Measurements from ENCODE around the gene XAF1. TPM values are rescaled to one million over a fixed set of nuclear protein-coding genes. Genes with fewer than 3 reads are reported as not detected.
"Not testable (repeated sequence)": the region's sequence is repeated elsewhere in the genome, so short reads cannot be mapped to it uniquely, and the experiment has no call there.

The XAF1 gene
- polyA plus RNA-seq, 2 donors: 9.4 to 26.8 TPM

GRCh38 chr17:6713130-6713917, 42.5 kb upstream of the XAF1 start, which contains the start of gene SLC13A5:
Gene SLC13A5 (minus strand): TSS chr17:6713369. CDS start chr17:6713333, 36 bp downstream.
- Histone ChIP-seq H3K27me3 (ENCODE audit: control insufficient read depth in 1 of 2, insufficient read depth in 2 of 2, low read length in 2 of 2) (no peaks in the 10 kb centered on the region), H3K4me3 (ENCODE audit: low read depth in 1 of 2, low read length in 2 of 2) (peak within 1 kb of the TSS; percentile 19), H3K4me1 (ENCODE audit: control insufficient read depth in 2 of 2, insufficient read depth in 2 of 2, low read length in 1 of 2) (peaks cover 10 to 19% of the 10 kb centered on the region in 2 donors), H3K9me3 (ENCODE audit: control insufficient read depth in 2 of 2, insufficient read depth in 1 of 2, low read depth in 1 of 2, low read length in 1 of 2) (peaks cover 3 to 4% of the 10 kb centered on the region in 2 donors), H3K27ac (ENCODE audit: low read depth in 2 of 2, low read length in 1 of 2) (peak within 1 kb of the TSS; percentile 2 to 79), H3K36me3 (ENCODE audit: control insufficient read depth in 2 of 2, insufficient read depth in 2 of 2, low read length in 1 of 2) (no peaks in the 10 kb centered on the region)
- WGBS, 2 donors: 4% methylated on average over 71 of the region's 71 CpGs

DNA sequence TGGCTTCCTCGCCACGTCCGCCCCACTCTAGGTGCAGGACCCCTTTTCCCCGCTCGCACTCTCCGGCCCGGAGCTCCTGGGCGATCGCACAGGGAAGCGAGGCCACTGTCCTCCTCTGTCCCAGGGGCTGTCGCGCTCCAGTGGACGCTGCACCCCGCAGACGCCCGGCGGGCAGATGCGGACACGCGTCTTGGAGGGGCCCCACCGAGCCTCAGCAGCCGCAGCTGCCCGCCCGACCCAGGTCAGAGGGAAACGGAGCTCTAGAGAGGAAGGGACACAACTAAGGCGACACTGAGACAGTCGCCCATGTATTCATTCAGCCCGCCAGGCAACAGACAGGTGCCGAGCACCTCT, 42.0 kb upstream of the XAF1 start:
- Histone ChIP-seq H3K4me1 (ENCODE audit: control insufficient read depth in 2 of 2, insufficient read depth in 2 of 2, low read length in 1 of 2) (peaks cover 10 to 19% of the 10 kb centered on the region in 2 donors), H3K27me3 (ENCODE audit: control insufficient read depth in 1 of 2, insufficient read depth in 2 of 2, low read length in 2 of 2) (no peaks in the 10 kb centered on the region), H3K9me3 (ENCODE audit: control insufficient read depth in 2 of 2, insufficient read depth in 1 of 2, low read depth in 1 of 2, low read length in 1 of 2) (peaks cover 3 to 4% of the 10 kb centered on the region in 2 donors), H3K4me3 (ENCODE audit: low read depth in 1 of 2, low read length in 2 of 2) (no peak overlapping the region), H3K27ac (ENCODE audit: low read depth in 2 of 2, low read length in 1 of 2) (no peak overlapping the region), H3K36me3 (ENCODE audit: control insufficient read depth in 2 of 2, insufficient read depth in 2 of 2, low read length in 1 of 2) (no peaks in the 10 kb centered on the region)
- WGBS, 2 donors: 26 to 34% methylated on average over 29 of the region's 29 CpGs

DNA sequence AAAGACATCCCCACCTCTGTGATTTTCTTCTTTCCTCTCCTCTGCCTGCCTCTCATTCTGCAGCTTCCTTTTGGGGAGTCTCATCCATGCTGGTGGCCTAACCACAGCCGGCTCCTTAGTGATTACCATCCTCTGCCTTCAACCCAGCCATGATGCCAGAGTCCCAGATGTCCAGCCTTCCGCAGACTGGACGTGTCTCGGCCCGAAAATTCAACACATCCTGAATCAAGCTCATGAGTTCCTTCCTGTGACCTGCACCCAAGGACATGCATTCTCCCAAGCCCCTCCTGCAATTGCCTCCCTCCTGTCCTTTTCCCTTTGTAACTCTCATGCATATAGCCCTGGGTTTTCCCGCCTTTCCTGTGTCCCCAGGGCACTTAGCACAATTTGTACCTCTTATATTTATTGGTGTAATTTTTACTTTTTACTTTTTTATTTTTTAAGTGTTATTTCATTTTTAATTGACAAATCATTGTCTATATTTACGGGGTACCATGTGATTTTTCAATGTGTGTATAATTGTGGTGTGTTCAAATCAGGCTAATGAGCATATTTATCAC, 41.5 kb upstream of the XAF1 start:
- Histone ChIP-seq H3K4me1 (ENCODE audit: control insufficient read depth in 2 of 2, insufficient read depth in 2 of 2, low read length in 1 of 2) (peaks cover 10 to 19% of the 10 kb centered on the region in 2 donors), H3K27me3 (ENCODE audit: control insufficient read depth in 1 of 2, insufficient read depth in 2 of 2, low read length in 2 of 2) (no peaks in the 10 kb centered on the region), H3K4me3 (ENCODE audit: low read depth in 1 of 2, low read length in 2 of 2) (no peak overlapping the region), H3K27ac (ENCODE audit: low read depth in 2 of 2, low read length in 1 of 2) (no peak overlapping the region), H3K36me3 (ENCODE audit: control insufficient read depth in 2 of 2, insufficient read depth in 2 of 2, low read length in 1 of 2) (no peaks in the 10 kb centered on the region), H3K9me3 (ENCODE audit: control insufficient read depth in 2 of 2, insufficient read depth in 1 of 2, low read depth in 1 of 2, low read length in 1 of 2) (peaks cover 3 to 4% of the 10 kb centered on the region in 2 donors)
- 67 to 86% methylated on average over 7 of the region's 7 CpGs for WGBS, 2 donors

- Histone ChIP-seq H3K9me3 (ENCODE audit: control insufficient read depth in 2 of 2, insufficient read depth in 1 of 2, low read depth in 1 of 2, low read length in 1 of 2) (peaks cover 3 to 4% of the 10 kb centered on the region in 2 donors), H3K4me3 (ENCODE audit: low read depth in 1 of 2, low read length in 2 of 2) (no peak overlapping the region), H3K36me3 (ENCODE audit: control insufficient read depth in 2 of 2, insufficient read depth in 2 of 2, low read length in 1 of 2) (no peaks in the 10 kb centered on the region), H3K27me3 (ENCODE audit: control insufficient read depth in 1 of 2, insufficient read depth in 2 of 2, low read length in 2 of 2) (no peaks in the 10 kb centered on the region), H3K27ac (ENCODE audit: low read depth in 2 of 2, low read length in 1 of 2) (no peak overlapping the region), H3K4me1 (ENCODE audit: control insufficient read depth in 2 of 2, insufficient read depth in 2 of 2, low read length in 1 of 2) (peaks cover 10 to 11% of the 10 kb centered on the region in 2 donors)
- WGBS, 2 donors: 70 to 76% methylated on average over 2 of the region's 2 CpGs
Measured at GRCh38 chr17:6716736-6717135, 39.1 kb upstream of the XAF1 start.

DNA sequence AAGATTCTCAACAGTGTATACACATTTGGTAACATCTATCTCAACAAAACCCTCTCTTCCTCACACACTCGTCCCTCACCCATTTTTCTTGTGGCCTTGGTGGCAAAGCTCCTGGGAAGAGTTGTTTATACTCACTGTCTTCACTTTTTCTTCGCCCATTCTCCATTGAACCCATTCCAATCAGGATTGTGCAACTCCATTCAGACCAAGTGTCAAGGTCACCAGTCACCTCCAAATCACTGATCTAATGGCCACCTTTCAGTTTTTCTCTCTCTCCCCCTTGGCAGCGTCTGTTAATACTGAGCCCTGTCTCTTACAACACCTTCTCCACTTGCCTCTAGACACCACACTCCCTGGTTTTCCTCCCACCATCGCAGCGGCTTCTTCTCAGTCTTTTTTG, 34.1 kb upstream of the XAF1 start:
- H3K27ac ChIP-seq (ENCODE audit: low read depth in 2 of 2, low read length in 1 of 2): no peak overlapping the region
- H3K9me3 ChIP-seq (ENCODE audit: control insufficient read depth in 2 of 2, insufficient read depth in 1 of 2, low read depth in 1 of 2, low read length in 1 of 2): no peaks in the 10 kb centered on the region
- H3K4me1 ChIP-seq (ENCODE audit: control insufficient read depth in 2 of 2, insufficient read depth in 2 of 2, low read length in 1 of 2): no peaks in the 10 kb centered on the region
- no peak overlapping the region for H3K4me3 ChIP-seq (ENCODE audit: low read depth in 1 of 2, low read length in 2 of 2)
- peaks cover 0 to 2% of the 10 kb centered on the region in 2 donors for H3K27me3 ChIP-seq (ENCODE audit: control insufficient read depth in 1 of 2, insufficient read depth in 2 of 2, low read length in 2 of 2)
- no peaks in the 10 kb centered on the region for H3K36me3 ChIP-seq (ENCODE audit: control insufficient read depth in 2 of 2, insufficient read depth in 2 of 2, low read length in 1 of 2)
- WGBS, 2 donors: 77 to 81% methylated on average over 5 of the region's 5 CpGs

GRCh38 chr17:6724009-6724408, 31.8 kb upstream of the XAF1 start:
- peaks cover 0 to 2% of the 10 kb centered on the region in 2 donors for H3K27me3 ChIP-seq (ENCODE audit: control insufficient read depth in 1 of 2, insufficient read depth in 2 of 2, low read length in 2 of 2)
- WGBS, 2 donors: 88 to 91% methylated on average over 5 of the region's 5 CpGs
- no peak overlapping the region for H3K27ac ChIP-seq (ENCODE audit: low read depth in 2 of 2, low read length in 1 of 2)
- no peaks in the 10 kb centered on the region for H3K36me3 ChIP-seq (ENCODE audit: control insufficient read depth in 2 of 2, insufficient read depth in 2 of 2, low read length in 1 of 2)
- no peak overlapping the region for H3K4me3 ChIP-seq (ENCODE audit: low read depth in 1 of 2, low read length in 2 of 2)
- no peaks in the 10 kb centered on the region for H3K9me3 ChIP-seq (ENCODE audit: control insufficient read depth in 2 of 2, insufficient read depth in 1 of 2, low read depth in 1 of 2, low read length in 1 of 2)
- no peaks in the 10 kb centered on the region for H3K4me1 ChIP-seq (ENCODE audit: control insufficient read depth in 2 of 2, insufficient read depth in 2 of 2, low read length in 1 of 2)

DNA sequence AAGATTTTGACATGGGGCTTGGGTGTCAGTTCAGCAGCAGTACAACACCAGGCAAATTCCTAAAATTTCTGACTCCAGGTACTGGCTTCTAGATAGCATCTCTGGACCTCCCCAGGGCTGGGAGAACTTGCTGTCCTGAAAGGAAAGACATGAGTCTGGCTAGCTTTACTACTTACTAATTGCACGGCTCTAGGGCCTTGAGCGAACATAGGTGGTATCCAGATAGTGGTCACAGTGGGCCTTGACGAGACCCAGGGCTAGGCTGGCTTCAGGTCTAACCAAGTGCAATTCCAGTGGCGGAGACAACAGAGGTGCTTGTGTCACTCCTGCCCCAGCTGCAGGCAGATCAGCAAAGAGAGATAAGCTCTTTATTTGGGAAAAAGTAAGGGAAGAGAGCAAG, 26.3 kb upstream of the XAF1 start:
- WGBS, 2 donors: 79 to 86% methylated on average over 4 of the region's 4 CpGs
- no peaks in the 10 kb centered on the region for H3K36me3 ChIP-seq (ENCODE audit: control insufficient read depth in 2 of 2, insufficient read depth in 2 of 2, low read length in 1 of 2)
- H3K9me3 ChIP-seq (ENCODE audit: control insufficient read depth in 2 of 2, insufficient read depth in 1 of 2, low read depth in 1 of 2, low read length in 1 of 2): no peaks in the 10 kb centered on the region
- no peak overlapping the region for H3K4me3 ChIP-seq (ENCODE audit: low read depth in 1 of 2, low read length in 2 of 2)
- no peak overlapping the region for H3K27ac ChIP-seq (ENCODE audit: low read depth in 2 of 2, low read length in 1 of 2)
- H3K4me1 ChIP-seq (ENCODE audit: control insufficient read depth in 2 of 2, insufficient read depth in 2 of 2, low read length in 1 of 2): no peaks in the 10 kb centered on the region
- H3K27me3 ChIP-seq (ENCODE audit: control insufficient read depth in 1 of 2, insufficient read depth in 2 of 2, low read length in 2 of 2): no peaks in the 10 kb centered on the region

- H3K36me3 ChIP-seq (ENCODE audit: control insufficient read depth in 2 of 2, insufficient read depth in 2 of 2, low read length in 1 of 2); H3K27ac ChIP-seq (ENCODE audit: low read depth in 2 of 2, low read length in 1 of 2); H3K27me3 ChIP-seq (ENCODE audit: control insufficient read depth in 1 of 2, insufficient read depth in 2 of 2, low read length in 2 of 2); H3K4me1 ChIP-seq (ENCODE audit: control insufficient read depth in 2 of 2, insufficient read depth in 2 of 2, low read length in 1 of 2); H3K4me3 ChIP-seq (ENCODE audit: low read depth in 1 of 2, low read length in 2 of 2); H3K9me3 ChIP-seq (ENCODE audit: control insufficient read depth in 2 of 2, insufficient read depth in 1 of 2, low read depth in 1 of 2, low read length in 1 of 2): not testable (repeated sequence)
- 92 to 93% methylated on average over 6 of the region's 6 CpGs for WGBS, 2 donors
Measured at GRCh38 chr17:6746665-6747064, 9.2 kb upstream of the XAF1 start.

GRCh38 chr17:6748617-6749016, 7.2 kb upstream of the XAF1 start:
- Histone ChIP-seq H3K36me3 (ENCODE audit: control insufficient read depth in 2 of 2, insufficient read depth in 2 of 2, low read length in 1 of 2) (no peaks in the 10 kb centered on the region), H3K9me3 (ENCODE audit: control insufficient read depth in 2 of 2, insufficient read depth in 1 of 2, low read depth in 1 of 2, low read length in 1 of 2) (no peaks in the 10 kb centered on the region), H3K4me1 (ENCODE audit: control insufficient read depth in 2 of 2, insufficient read depth in 2 of 2, low read length in 1 of 2) (no peaks in the 10 kb centered on the region), H3K4me3 (ENCODE audit: low read depth in 1 of 2, low read length in 2 of 2) (no peak overlapping the region), H3K27me3 (ENCODE audit: control insufficient read depth in 1 of 2, insufficient read depth in 2 of 2, low read length in 2 of 2) (no peaks in the 10 kb centered on the region), H3K27ac (ENCODE audit: low read depth in 2 of 2, low read length in 1 of 2) (no peak overlapping the region)

GRCh38 chr17:6749519-6749918, 6.3 kb upstream of the XAF1 start:
- Histone ChIP-seq H3K4me3 (ENCODE audit: low read depth in 1 of 2, low read length in 2 of 2) (no peak overlapping the region), H3K36me3 (ENCODE audit: control insufficient read depth in 2 of 2, insufficient read depth in 2 of 2, low read length in 1 of 2) (no peaks in the 10 kb centered on the region), H3K27ac (ENCODE audit: low read depth in 2 of 2, low read length in 1 of 2) (no peak overlapping the region), H3K9me3 (ENCODE audit: control insufficient read depth in 2 of 2, insufficient read depth in 1 of 2, low read depth in 1 of 2, low read length in 1 of 2) (no peaks in the 10 kb centered on the region), H3K4me1 (ENCODE audit: control insufficient read depth in 2 of 2, insufficient read depth in 2 of 2, low read length in 1 of 2) (no peaks in the 10 kb centered on the region), H3K27me3 (ENCODE audit: control insufficient read depth in 1 of 2, insufficient read depth in 2 of 2, low read length in 2 of 2) (no peaks in the 10 kb centered on the region)
- WGBS, 2 donors: 82 to 90% methylated on average over 6 of the region's 6 CpGs

Data from esophagus (tissue), 2 donors.